GM23248 (cell line): ENCODE data around the gene PRDX6. TPM values are rescaled to one million over a fixed set of nuclear protein-coding genes. Genes with fewer than 3 reads are reported as not detected.

Experiments used
- DNase-seq: peaks from one replicate; pipeline ENCODE4 v3.0.0-alpha.2; 2015
- H2AFZ ChIP-seq: fragments of 200-600 bp; sonication (generic); 2 replicates; pipeline ENCODE4 v1.6.1; 2016; ENCODE audit warnings: antibody characterized with exemption
- H3F3A ChIP-seq: fragments of 200-600 bp; sonication (generic); 2 replicates; pipeline ENCODE4 v1.6.1; 2016; ENCODE audit warnings: mild to moderate bottlenecking, antibody characterized with exemption, mixed run types; ENCODE audit not compliant: insufficient read depth
- H3K27ac ChIP-seq: fragments of 200-600 bp; sonication (generic); 2 replicates; pipeline ENCODE4 v1.5.1; 2016; ENCODE audit warnings: mild to moderate bottlenecking
- H3K27me3 ChIP-seq: fragments of 200-600 bp; sonication (generic); replicated peaks from 2 replicates; pipeline ENCODE4 v1.6.1; 2016; ENCODE audit warnings: mild to moderate bottlenecking; ENCODE audit not compliant: insufficient read depth
- H3K36me3 ChIP-seq: fragments of 200-600 bp; sonication (generic); 2 replicates; pipeline ENCODE4 v1.6.1; 2016; ENCODE audit warnings: low read depth, mild to moderate bottlenecking
- H3K4me1 ChIP-seq: fragments of 200-600 bp; sonication (generic); 2 replicates; pipeline ENCODE4 v1.6.1; 2016; ENCODE audit warnings: mild to moderate bottlenecking; ENCODE audit not compliant: insufficient read depth
- H3K4me2 ChIP-seq: fragments of 200-600 bp; sonication (generic); one replicate; pipeline ENCODE4 v1.6.1; 2016; ENCODE audit warnings: mild to moderate bottlenecking; ENCODE audit not compliant: unreplicated experiment
- H3K4me3 ChIP-seq: fragments of 200-600 bp; sonication (generic); 2 replicates; pipeline ENCODE4 v1.5.1; 2016; ENCODE audit warnings: mild to moderate bottlenecking
- H3K79me2 ChIP-seq: fragments of 200-600 bp; sonication (generic); 2 replicates; pipeline ENCODE4 v1.6.1; 2016; ENCODE audit warnings: mild to moderate bottlenecking; ENCODE audit not compliant: insufficient read depth
- H3K9ac ChIP-seq: fragments of 200-600 bp; sonication (generic); 2 replicates; pipeline ENCODE4 v1.6.1; 2016; ENCODE audit warnings: mild to moderate bottlenecking
- H3K9me2 ChIP-seq: fragments of 200-600 bp; sonication (generic); 2 replicates; pipeline ENCODE4 v1.6.1; 2016; ENCODE audit warnings: mixed run types, mild to moderate bottlenecking, moderate library complexity; ENCODE audit not compliant: insufficient read depth
- H3K9me3 ChIP-seq: fragments of 200-600 bp; sonication (generic); one replicate; pipeline ENCODE4 v1.6.1; 2017; ENCODE audit warnings: low read depth
- H4K20me1 ChIP-seq: fragments of 200-600 bp; sonication (generic); 2 replicates; pipeline ENCODE4 v1.6.0; 2016; ENCODE audit not compliant: insufficient read depth
- EZH2 ChIP-seq: fragments of 200-600 bp; sonication (generic); IDR thresholded peaks from 2 replicates; pipeline ENCODE4 v1.6.1; 2018; ENCODE audit warnings: antibody characterized with exemption, mild to moderate bottlenecking; ENCODE audit not compliant: insufficient read depth, poor library complexity, severe bottlenecking
- EZH2phosphoT487 ChIP-seq: fragments of 200-600 bp; sonication (generic); IDR thresholded peaks from 2 replicates; pipeline ENCODE4 v1.6.1; 2018; ENCODE audit warnings: antibody characterized with exemption, moderate library complexity, mild to moderate bottlenecking, low read depth; ENCODE audit not compliant: insufficient read depth
- WGBS, 2 experiments: methylation state at CpG; one replicate each; pipeline ENCODE4 v1.1.6; 2015 to 2017; ENCODE audit warnings: low lambda C conversion rate in 2 of 2, low coverage in 1 of 2; ENCODE audit errors: missing lambda C conversion rate in 2 of 2; 5-methylcytosine and 5-hydroxymethylcytosine counted together
- in situ Hi-C: fragments of 300-500 bp; cut with MboI; formaldehyde crosslinking; loops from 2 replicates; pipeline ENCODE4 v1.15.0; 2020
- polyA plus RNA-seq: library from polyadenylated mRNA; unstranded; fragments of >200 nt; fragmentation: Nextera tagmentation; extraction: Ambion mirVana; gene quantifications from 2 replicates; pipeline ENCODE4 v1.2.1, GENCODE V29; 2016
- total RNA-seq: library from RNA; depleted of rRNA; stranded (reverse); fragments of >200 nt; shearing (Covaris generic); gene quantifications from 2 replicates; pipeline ENCODE4 v1.2.3, GENCODE V29; 2014

PRDX6 gene
- total and polyA plus RNA-seq, 2 experiments from 2014 or later, result 336 to 434 TPM

GRCh38 chr1:173475564-173476196 is 1.5 kb upstream of the PRDX6 start:
- TF ChIP-seq EZH2phosphoT487 (no peak), EZH2 (no peak)
- Histone ChIP-seq H3F3A (peaks cover 57% of the 10 kb centered on the region), H3K4me3 (peak overlapping the region; percentile 91), H3K9me3 (no peaks in the 10 kb centered on the region), H3K36me3 (peaks cover 13% of the 10 kb centered on the region), H3K27ac (peak overlapping the region; percentile 100), H4K20me1 (no peaks in the 10 kb centered on the region; the same call in 1 of the 2 replicates), H2AFZ (peak overlapping the region; percentile 89), H3K27me3 (no peaks in the 10 kb centered on the region), H3K9ac (peak overlapping the region; percentile 96), H3K9me2 (no peaks in the 10 kb centered on the region), H3K79me2 (peaks cover 78% of the 10 kb centered on the region), H3K4me2 (peak overlapping the region; percentile 97), H3K4me1 (peaks cover 51% of the 10 kb centered on the region)
- in situ Hi-C loops, result no loop called here
- DNase-seq, result peak; percentile 88
- 3 to 4% methylated on average over 5 of the region's 5 CpGs for WGBS, 2 experiments

GRCh38 chr1:173476197-173476664 is 904 bp upstream of the PRDX6 start:
- peaks cover 57% of the 10 kb centered on the region for H3F3A ChIP-seq
- peaks cover 53% of the 10 kb centered on the region for H3K4me1 ChIP-seq
- WGBS, 2 experiments, result 9 to 12% methylated on average over 5 of the region's 5 CpGs

GRCh38 chr1:173476665-173477285 is 360 bp upstream of the PRDX6 start:
- no peaks in the 10 kb centered on the region for H3K27me3 ChIP-seq
- H2AFZ ChIP-seq, result peak overlapping the region; percentile 89
- peak overlapping the region; percentile 100 for H3K9ac ChIP-seq
- peak overlapping the region; percentile 100 for H3K27ac ChIP-seq
- DNase-seq, result peak; percentile 95
- 1 to 2% methylated on average over 31 to 50 of the region's 62 CpGs for WGBS, 2 experiments
- H3K9me3 ChIP-seq, result no peaks in the 10 kb centered on the region
- H3K4me1 ChIP-seq, result peaks cover 53% of the 10 kb centered on the region
- in situ Hi-C loops, result no loop called here
- H3K36me3 ChIP-seq, result peaks cover 23% of the 10 kb centered on the region
- TF ChIP-seq EZH2 (no peak), EZH2phosphoT487 (no peak)
- peak overlapping the region; percentile 97 for H3K4me2 ChIP-seq
- peaks cover 57% of the 10 kb centered on the region for H3F3A ChIP-seq
- no peaks in the 10 kb centered on the region for H3K9me2 ChIP-seq
- peak overlapping the region; percentile 99 for H3K4me3 ChIP-seq
- H4K20me1 ChIP-seq, result no peaks in the 10 kb centered on the region; the same call in 1 of the 2 replicates
- H3K79me2 ChIP-seq, result peaks cover 78% of the 10 kb centered on the region

More at GRCh38 chr1:173476197-173476664, 904 bp upstream of the PRDX6 start:
- Histone ChIP-seq H3K9ac (peak overlapping the region; percentile 96), H3K4me3 (peak overlapping the region; percentile 91), H4K20me1 (no peaks in the 10 kb centered on the region; the same call in 1 of the 2 replicates), H3K9me2 (no peaks in the 10 kb centered on the region), H3K27ac (peak overlapping the region; percentile 100), H3K27me3 (no peaks in the 10 kb centered on the region), H3K36me3 (peaks cover 18% of the 10 kb centered on the region), H2AFZ (peak overlapping the region; percentile 89), H3K4me2 (peak overlapping the region; percentile 97), H3K9me3 (no peaks in the 10 kb centered on the region), H3K79me2 (peaks cover 78% of the 10 kb centered on the region)
- DNase-seq, result no peak
- TF ChIP-seq EZH2phosphoT487, result no peak
- no peak for TF ChIP-seq EZH2
- in situ Hi-C loops, result no loop called here

GRCh38 chr1:173478094-173478674 is 1.0 kb downstream of the PRDX6 start:
- DNase-seq, result peak; percentile 93
- Histone ChIP-seq H4K20me1 (no peaks in the 10 kb centered on the region; the same call in 1 of the 2 replicates), H3K4me3 (peak overlapping the region; percentile 99), H3K4me2 (peak overlapping the region; percentile 97), H3K27me3 (no peaks in the 10 kb centered on the region), H3F3A (peaks cover 66% of the 10 kb centered on the region), H3K9ac (peak overlapping the region; percentile 100), H3K79me2 (peaks cover 78% of the 10 kb centered on the region), H3K9me2 (no peaks in the 10 kb centered on the region), H3K4me1 (peaks cover 49% of the 10 kb centered on the region), H3K9me3 (no peaks in the 10 kb centered on the region), H3K27ac (peak overlapping the region; percentile 100), H2AFZ (peak overlapping the region; percentile 84), H3K36me3 (peaks cover 38% of the 10 kb centered on the region)
- TF ChIP-seq EZH2phosphoT487 (no peak), EZH2 (no peak)
- in situ Hi-C loops, result no loop called here
- 1 to 3% methylated on average over 9 of the region's 9 CpGs for WGBS, 2 experiments
